ENCODE measurements around the gene IRF2BP1.
A peak's percentile ranks its signal among the peaks of the same experiment; 100 is the strongest.

Gene IRF2BP1

GRCh38 chr19:45865269-45865948 is 20.5 kb downstream of the IRF2BP1 start:
- peak overlapping the region; percentile 28 for H2AK5ac ChIP-seq (ENCODE audit: low read depth, low read length)
- no peak overlapping the region for H3K27ac ChIP-seq (replicated peaks; ENCODE audit: low read length)
- no peak overlapping the region for H2BK15ac ChIP-seq (ENCODE audit: low read length)
- peaks cover 4 to 10% of the 10 kb centered on the region in 2 donors for H3K36me3 ChIP-seq (replicated peaks in 1 of 2; ENCODE audit: control insufficient read depth in 2 of 2, insufficient read depth in 2 of 2, low read length in 2 of 2)
- H2BK120ac ChIP-seq (ENCODE audit: low read depth, low read length), result no peak overlapping the region
- no peak overlapping the region for H3K18ac ChIP-seq (ENCODE audit: low read length)
- no peak overlapping the region for H2AFZ ChIP-seq (ENCODE audit: low read length)
- no peak for DNase-seq (ENCODE audit: low spot score)
- no peak overlapping the region for H4K91ac ChIP-seq (ENCODE audit: low read depth, low read length, poor library complexity)
- H2BK12ac ChIP-seq (ENCODE audit: low read length), result peak overlapping the region; percentile 36
- no peak overlapping the region for H3K4me2 ChIP-seq (ENCODE audit: insufficient read depth, low read length, poor library complexity, severe bottlenecking)
- H3K4me3 ChIP-seq (ENCODE audit: low read length in 2 of 2), result no peak overlapping the region
- peaks cover 0 to 3% of the 10 kb centered on the region in 2 donors for H3K4me1 ChIP-seq (ENCODE audit: control insufficient read depth in 2 of 2, insufficient read depth in 1 of 2, low read depth in 1 of 2, low read length in 2 of 2)
- H3K23ac ChIP-seq (ENCODE audit: low read depth, low read length, poor library complexity), result no peak overlapping the region
- no CpG with 5 or more reads among the region's 9 CpGs for WGBS, 2 donors (ENCODE audit: extremely low coverage in 2 of 2, insufficient read length in 2 of 2, insufficient replicate concordance in 1 of 2)
- H3K27me3 ChIP-seq (ENCODE audit: control insufficient read depth in 3 of 3, insufficient read depth in 3 of 3, low read depth in 1 of 3, low read length in 3 of 3), result peaks cover 0 to 34% (median 14%) of the 10 kb centered on the region in 3 experiments
- H3K9me3 ChIP-seq (replicated peaks in 1 of 2; ENCODE audit: control insufficient read depth in 2 of 2, insufficient read depth in 1 of 2, low read depth in 1 of 2, low read length in 2 of 2), result no peaks in the 10 kb centered on the region
- H3K79me1 ChIP-seq (ENCODE audit: low read depth, low read length), result peaks cover 3% of the 10 kb centered on the region
- no peak overlapping the region for H3K14ac ChIP-seq (ENCODE audit: low read length)
- H3K4ac ChIP-seq (ENCODE audit: low read length), result no peak overlapping the region
- H2BK5ac ChIP-seq (ENCODE audit: low read length), result no peak overlapping the region
- no peak overlapping the region for H3K9ac ChIP-seq (ENCODE audit: low read depth, low read length, poor library complexity)
- no peak overlapping the region for H4K8ac ChIP-seq (ENCODE audit: low read depth, low read length)

DNA sequence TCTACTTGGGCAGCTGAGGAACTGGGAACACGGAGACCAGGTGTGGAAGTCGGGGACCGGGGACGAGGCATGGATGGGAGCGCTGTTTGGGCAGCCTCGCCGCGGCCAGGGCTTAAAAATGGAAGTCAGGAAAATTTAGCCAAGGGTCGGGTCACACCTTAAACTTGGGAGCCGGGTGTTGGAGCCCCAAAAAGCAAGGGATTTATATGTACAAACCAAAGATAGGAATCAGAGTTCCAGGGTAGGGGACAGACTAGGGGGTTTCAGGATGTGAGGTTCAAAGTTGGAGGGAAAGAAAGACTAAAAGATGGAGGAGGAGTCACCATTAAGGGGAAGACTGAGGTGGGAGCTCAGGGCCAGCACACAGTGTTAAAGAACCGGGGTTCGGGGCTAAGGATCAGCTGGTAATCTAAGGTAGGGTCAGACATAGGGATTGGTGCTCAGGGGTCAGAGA is 21.3 kb downstream of the IRF2BP1 start:
- Histone ChIP-seq H3K4ac (ENCODE audit: low read length) (no peak overlapping the region), H2AK5ac (ENCODE audit: low read depth, low read length) (peak overlapping the region; percentile 89), H3K79me1 (ENCODE audit: low read depth, low read length) (peaks cover 3% of the 10 kb centered on the region), H3K23ac (ENCODE audit: low read depth, low read length, poor library complexity) (peak overlapping the region; percentile 69), H3K14ac (ENCODE audit: low read length) (no peak overlapping the region), H2BK120ac (ENCODE audit: low read depth, low read length) (no peak overlapping the region), H3K27ac (replicated peaks; ENCODE audit: low read length) (no peak overlapping the region), H4K91ac (ENCODE audit: low read depth, low read length, poor library complexity) (no peak overlapping the region), H2BK15ac (ENCODE audit: low read length) (peak overlapping the region; percentile 51), H3K4me2 (ENCODE audit: insufficient read depth, low read length, poor library complexity, severe bottlenecking) (peak overlapping the region; percentile 82), H2BK12ac (ENCODE audit: low read length) (peak overlapping the region; percentile 51), H3K18ac (ENCODE audit: low read length) (peak overlapping the region; percentile 81), H3K4me1 (ENCODE audit: control insufficient read depth in 2 of 2, insufficient read depth in 1 of 2, low read depth in 1 of 2, low read length in 2 of 2) (peaks cover 0 to 3% of the 10 kb centered on the region in 2 donors), H4K8ac (ENCODE audit: low read depth, low read length) (peak overlapping the region; percentile 93), H2BK5ac (ENCODE audit: low read length) (no peak overlapping the region), H3K27me3 (ENCODE audit: control insufficient read depth in 3 of 3, insufficient read depth in 3 of 3, low read depth in 1 of 3, low read length in 3 of 3) (peaks cover 0 to 34% (median 14%) of the 10 kb centered on the region in 3 experiments), H3K9ac (ENCODE audit: low read depth, low read length, poor library complexity) (peak overlapping the region; percentile 75), H3K4me3 (ENCODE audit: low read length in 2 of 2) (peak overlapping the region; percentile 33 to 91), H3K9me3 (replicated peaks in 1 of 2; ENCODE audit: control insufficient read depth in 2 of 2, insufficient read depth in 1 of 2, low read depth in 1 of 2, low read length in 2 of 2) (no peaks in the 10 kb centered on the region), H3K36me3 (replicated peaks in 1 of 2; ENCODE audit: control insufficient read depth in 2 of 2, insufficient read depth in 2 of 2, low read length in 2 of 2) (peaks cover 5 to 17% of the 10 kb centered on the region in 2 donors), H2AFZ (ENCODE audit: low read length) (peak overlapping the region; percentile 87)
- no CpG with 5 or more reads among the region's 12 CpGs for WGBS, 2 donors (ENCODE audit: extremely low coverage in 2 of 2, insufficient read length in 2 of 2, insufficient replicate concordance in 1 of 2)
- no peak for DNase-seq (ENCODE audit: low spot score)

- peak within 1 kb of the TSS; percentile 99 for H3K23ac ChIP-seq (ENCODE audit: low read depth, low read length, poor library complexity)
- no peak within 1 kb of the TSS for H2BK5ac ChIP-seq (ENCODE audit: low read length)
- H3K27me3 ChIP-seq (ENCODE audit: control insufficient read depth in 3 of 3, insufficient read depth in 3 of 3, low read depth in 1 of 3, low read length in 3 of 3), result peaks cover 0 to 34% (median 14%) of the 10 kb centered on the region in 3 experiments
- peak within 1 kb of the TSS; percentile 69 for H2BK15ac ChIP-seq (ENCODE audit: low read length)
- H3K36me3 ChIP-seq (replicated peaks in 1 of 2; ENCODE audit: control insufficient read depth in 2 of 2, insufficient read depth in 2 of 2, low read length in 2 of 2), result peaks cover 9 to 23% of the 10 kb centered on the region in 2 donors
- WGBS, 2 donors (ENCODE audit: extremely low coverage in 2 of 2, insufficient read length in 2 of 2, insufficient replicate concordance in 1 of 2), result no CpG with 5 or more reads among the region's 71 CpGs
- DNase-seq (ENCODE audit: low spot score), result no peak
- no peaks in the 10 kb centered on the region for H3K9me3 ChIP-seq (replicated peaks in 1 of 2; ENCODE audit: control insufficient read depth in 2 of 2, insufficient read depth in 1 of 2, low read depth in 1 of 2, low read length in 2 of 2)
- peak within 1 kb of the TSS; percentile 82 for H3K4me2 ChIP-seq (ENCODE audit: insufficient read depth, low read length, poor library complexity, severe bottlenecking)
- H3K79me1 ChIP-seq (ENCODE audit: low read depth, low read length), result peaks cover 3% of the 10 kb centered on the region
- no peak within 1 kb of the TSS for H3K27ac ChIP-seq (replicated peaks; ENCODE audit: low read length)
- peak within 1 kb of the TSS; percentile 75 for H3K9ac ChIP-seq (ENCODE audit: low read depth, low read length, poor library complexity)
- peak within 1 kb of the TSS; percentile 82 to 91 for H3K4me3 ChIP-seq (ENCODE audit: low read length in 2 of 2)
- H2AK5ac ChIP-seq (ENCODE audit: low read depth, low read length), result peak within 1 kb of the TSS; percentile 90
- peak within 1 kb of the TSS; percentile 93 for H4K8ac ChIP-seq (ENCODE audit: low read depth, low read length)
- no peak within 1 kb of the TSS for H3K14ac ChIP-seq (ENCODE audit: low read length)
- no peak within 1 kb of the TSS for H4K91ac ChIP-seq (ENCODE audit: low read depth, low read length, poor library complexity)
- no peak within 1 kb of the TSS for H2BK120ac ChIP-seq (ENCODE audit: low read depth, low read length)
- H3K4me1 ChIP-seq (ENCODE audit: control insufficient read depth in 2 of 2, insufficient read depth in 1 of 2, low read depth in 1 of 2, low read length in 2 of 2), result peaks cover 0 to 3% of the 10 kb centered on the region in 2 donors
- H3K4ac ChIP-seq (ENCODE audit: low read length), result no peak within 1 kb of the TSS
- H2AFZ ChIP-seq (ENCODE audit: low read length), result peak within 1 kb of the TSS; percentile 87
- peak within 1 kb of the TSS; percentile 51 for H2BK12ac ChIP-seq (ENCODE audit: low read length)
- H3K18ac ChIP-seq (ENCODE audit: low read length), result peak within 1 kb of the TSS; percentile 81
Measured at GRCh38 chr19:45863840-45864628, 21.9 kb downstream of the IRF2BP1 start, which contains the start of gene FOXA3. FOXA3 (plus strand) TSS chr19:45864326; CDS start chr19:45864457, 131 bp downstream.

Data from neuronal stem cell (in vitro differentiated cells).